ENCODE results near the gene OR2C3.
"Not testable (repeated sequence)": the region's sequence is repeated elsewhere in the genome, so short reads cannot be mapped to it uniquely, and the experiment has no call there.

The OR2C3 gene

DNA sequence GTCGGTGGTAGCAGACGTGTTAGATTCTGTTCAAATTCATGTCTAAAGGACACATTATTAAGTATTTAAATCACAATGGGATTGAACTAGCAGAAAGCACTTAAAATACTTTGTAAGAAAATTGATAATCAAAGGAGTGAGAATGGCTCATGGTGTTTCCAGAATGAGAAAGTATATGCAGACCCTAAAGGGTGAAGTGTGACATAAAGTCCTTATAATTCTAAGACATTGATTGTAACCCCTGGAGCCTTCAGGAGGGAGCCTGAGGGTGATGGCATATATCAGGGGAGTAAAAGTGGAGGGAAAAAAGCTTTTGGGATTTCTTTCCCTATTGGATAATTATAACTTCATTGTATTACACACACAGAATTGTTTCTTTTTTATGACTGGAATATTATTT, at the start of gene OR2C3:
OR2C3 (minus strand) TSS at position 101 of the 400 bp plus-strand sequence. CDS start 3,929 bp downstream, outside the sequence.
- DNase-seq = no peak

DNA sequence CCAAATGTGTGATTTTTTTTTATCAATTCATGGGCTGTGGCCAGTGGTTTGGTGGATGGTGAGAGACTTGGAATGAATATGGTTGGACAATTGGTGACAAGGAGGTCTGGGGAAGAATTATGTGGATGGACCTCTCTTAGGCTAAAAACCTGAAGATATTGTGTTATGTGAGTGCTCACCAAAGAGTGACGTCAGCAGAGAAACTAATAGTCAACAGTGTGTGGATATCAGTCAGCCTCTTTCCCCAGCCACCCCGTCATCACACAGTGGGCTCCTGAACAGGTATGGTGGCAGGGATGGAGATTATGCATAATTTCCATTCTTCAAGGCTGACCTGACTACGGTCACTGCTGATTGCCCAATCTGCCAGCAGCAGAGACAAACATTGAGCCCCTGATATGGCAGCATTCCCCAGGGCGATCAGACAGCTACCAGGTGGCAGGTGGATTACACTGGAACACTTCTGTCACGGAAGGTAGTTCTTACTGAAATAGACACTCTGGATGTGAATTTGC, 42.8 kb upstream of the OR2C3 start:
- DNase-seq = no peak

DNA sequence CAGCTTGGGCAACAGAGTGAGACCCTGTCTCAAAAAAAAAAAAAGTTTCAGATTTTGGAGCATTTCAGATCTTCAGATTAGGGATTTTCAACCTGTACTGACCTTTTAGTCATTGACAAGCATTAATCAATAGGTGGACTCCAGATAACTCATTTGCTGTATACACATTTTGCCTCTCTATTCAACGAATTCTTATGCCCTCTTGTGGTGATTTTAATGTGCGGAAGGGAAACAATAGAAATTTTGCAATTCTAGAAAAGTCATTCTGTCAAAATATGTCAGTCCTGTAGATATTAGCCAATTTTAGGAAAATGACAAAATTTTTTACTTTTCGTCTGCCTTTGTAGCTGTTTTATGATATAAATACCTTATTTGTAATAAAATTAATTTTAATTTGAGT, 40.3 kb upstream of the OR2C3 start:
- DNase-seq = peak; percentile 26

DNA sequence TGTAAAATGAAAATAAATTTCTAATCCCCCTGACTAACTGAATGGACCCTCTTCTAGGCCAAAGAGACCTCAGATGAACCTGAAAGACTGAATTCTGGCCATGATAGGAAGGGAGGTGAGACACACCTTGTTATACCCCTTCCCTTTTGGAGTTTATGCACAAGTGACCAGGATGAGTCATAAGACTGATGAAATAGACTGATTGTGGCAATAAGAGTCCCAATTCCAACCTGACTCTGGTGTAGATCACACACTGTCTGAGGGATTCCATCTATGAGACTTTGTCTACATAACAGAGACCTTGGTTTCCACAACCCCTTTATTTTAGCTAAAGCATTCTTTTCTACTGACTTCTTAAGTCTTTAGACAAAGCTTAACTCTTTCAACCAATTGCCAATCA, 38.4 kb upstream of the OR2C3 start:
- no peak for DNase-seq

DNA sequence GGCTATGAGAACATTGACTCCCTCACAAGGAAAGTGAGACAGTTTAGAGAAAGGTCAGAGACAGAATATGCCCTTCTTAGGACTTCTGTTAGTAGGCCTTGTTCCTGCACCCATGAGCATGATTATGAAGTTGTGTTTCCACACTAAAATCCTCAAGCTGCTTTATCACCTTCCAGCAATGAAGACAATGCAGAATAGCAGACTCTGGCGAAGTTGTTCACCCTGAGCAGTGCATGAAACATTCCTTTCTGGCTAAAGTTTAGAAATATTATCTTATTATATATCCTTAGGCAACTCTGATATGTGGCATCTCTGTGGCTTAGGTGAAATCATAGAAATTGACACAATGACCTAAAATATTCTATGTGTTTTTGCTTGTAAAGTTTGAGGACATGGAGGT, 38.0 kb upstream of the OR2C3 start:
- DNase-seq = no peak

DNA sequence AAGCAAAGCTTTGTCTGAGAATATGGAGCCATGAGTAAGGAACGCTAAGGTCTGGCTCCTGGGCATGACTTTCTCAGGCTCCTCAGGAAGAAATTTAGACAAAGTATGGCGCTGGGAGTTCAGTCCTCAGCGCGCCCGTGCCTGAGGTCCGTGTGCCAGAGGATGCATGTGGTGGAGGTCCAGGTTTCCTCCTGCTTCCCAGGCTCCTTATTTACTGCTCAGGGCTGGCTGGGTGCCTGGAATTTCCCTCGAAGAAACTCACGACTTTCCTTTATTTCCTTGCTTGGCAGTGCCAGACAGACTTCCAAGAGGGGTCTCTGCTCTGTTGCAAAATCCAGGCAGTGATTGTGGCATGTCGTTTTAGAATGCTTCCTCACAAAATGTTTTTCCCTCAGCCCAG, 26.0 kb upstream of the OR2C3 start:
- no peak for DNase-seq

DNA sequence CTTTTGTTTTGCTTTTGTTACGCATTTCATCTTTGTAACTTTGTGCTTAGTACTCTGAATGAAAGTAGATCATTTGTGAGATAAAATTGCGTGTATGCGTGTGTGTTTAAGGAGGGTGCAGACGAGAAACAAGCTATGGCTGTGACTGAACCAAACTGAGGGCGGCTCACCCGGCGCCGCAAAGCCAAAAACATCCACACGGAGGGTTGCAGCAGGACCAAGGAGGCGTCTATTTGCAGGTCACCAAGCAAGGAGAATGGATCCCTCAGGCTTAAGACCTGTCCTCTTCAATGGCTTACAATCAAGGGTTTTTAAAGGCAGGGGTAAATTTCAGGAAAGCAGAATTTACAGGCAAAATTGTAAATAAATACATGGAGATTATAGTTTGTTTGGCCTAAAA, 25.5 kb upstream of the OR2C3 start:
- DNase-seq = no peak

DNA sequence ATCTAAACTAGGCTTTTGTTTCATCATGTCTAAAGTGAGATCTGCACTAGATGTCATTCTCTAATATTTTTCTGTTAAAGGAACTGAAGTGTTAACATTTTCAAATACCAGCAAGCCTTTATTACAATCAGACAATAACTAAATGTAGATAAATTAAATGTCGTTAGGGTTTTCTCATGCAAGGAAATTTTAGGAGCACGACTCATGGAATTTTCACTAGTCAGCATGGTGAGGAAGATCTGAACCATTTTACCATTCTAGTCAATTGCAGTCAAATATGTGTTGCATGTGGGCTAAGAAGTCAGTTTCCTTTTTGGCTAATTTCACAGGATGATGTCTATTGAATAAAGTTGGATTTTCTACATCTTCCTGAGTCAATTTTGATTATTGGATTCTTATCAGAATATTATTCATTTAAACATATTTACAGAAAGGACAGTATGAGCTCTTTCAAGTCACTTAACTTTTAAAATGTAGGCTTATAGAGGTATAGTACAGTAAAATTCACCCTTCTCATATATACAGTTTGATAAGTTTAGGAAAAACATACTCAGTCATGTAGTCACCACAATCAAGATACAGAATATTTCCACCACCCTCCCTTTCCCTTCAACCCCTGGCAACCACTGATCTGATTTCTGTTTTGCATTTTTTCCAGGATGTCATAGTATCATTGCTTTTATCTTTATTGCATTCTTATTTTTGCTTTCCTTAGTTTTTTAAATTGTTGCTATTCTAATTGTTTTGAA, 21.9 kb upstream of the OR2C3 start:
- no peak for DNase-seq

DNA sequence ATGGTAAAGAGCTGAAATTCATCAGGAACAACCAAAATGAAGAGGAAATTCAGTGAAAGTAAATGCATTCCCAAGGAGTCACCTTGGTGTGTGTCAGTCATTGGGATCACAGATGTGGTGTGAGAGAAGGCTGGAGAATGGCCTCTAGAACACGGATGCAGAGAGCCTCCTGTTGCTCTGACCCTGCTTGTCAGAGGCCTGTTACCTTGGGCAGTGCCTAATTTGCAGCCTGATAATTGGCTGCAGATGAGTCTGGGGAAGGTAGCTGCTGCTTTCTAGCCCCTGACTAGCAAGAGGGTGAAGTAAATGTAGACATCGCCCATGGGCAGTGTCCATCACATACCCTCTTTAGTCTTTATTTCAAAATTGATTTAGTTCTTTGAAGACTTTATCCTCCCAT, 16.0 kb upstream of the OR2C3 start:
- no peak for DNase-seq

DNA sequence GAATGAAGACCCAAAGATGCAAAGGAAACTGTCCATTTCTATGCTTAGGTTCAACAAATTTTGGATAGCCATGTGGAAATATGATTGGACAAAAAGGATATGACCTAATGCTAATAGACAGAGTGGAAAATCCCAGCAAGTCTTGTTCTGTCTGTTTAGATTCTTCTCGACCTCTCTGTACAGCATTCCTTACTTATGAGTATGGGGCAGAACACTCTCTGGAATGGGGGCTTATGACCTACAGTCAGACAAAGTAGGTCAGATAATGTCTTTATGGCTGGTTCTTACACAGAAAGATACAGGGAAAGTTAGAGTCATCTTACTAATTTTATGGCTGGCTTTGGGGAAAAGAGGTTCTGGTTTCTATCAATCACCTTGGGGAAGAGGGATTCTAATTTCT, 15.5 kb upstream of the OR2C3 start:
- DNase-seq = no peak

DNA sequence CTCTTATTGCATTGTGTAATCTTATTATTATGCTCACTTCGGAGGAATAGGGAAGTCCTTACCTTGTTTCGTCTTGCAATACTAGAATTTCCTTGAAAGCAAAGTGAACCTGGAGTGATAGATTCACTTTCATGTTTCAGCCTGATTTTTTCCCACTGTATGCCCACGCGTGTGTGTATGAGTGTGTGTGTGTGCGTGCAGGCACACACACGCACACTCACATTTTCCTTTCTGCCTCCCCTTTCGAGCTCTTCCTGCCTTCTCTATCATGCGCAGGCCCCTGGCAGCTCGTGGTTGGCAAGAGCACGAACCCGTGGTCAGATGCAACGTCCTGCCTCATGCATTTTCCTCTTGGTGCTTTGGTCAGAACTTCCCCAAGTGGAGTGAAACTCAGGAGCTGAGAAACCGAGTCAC, 12.5 kb upstream of the OR2C3 start, which contains the start of gene GCSAML:
GCSAML (plus strand) TSS at position 366 of the 414 bp plus-strand sequence. CDS start 58 bp downstream, outside the sequence.
- DNase-seq = no peak

DNA sequence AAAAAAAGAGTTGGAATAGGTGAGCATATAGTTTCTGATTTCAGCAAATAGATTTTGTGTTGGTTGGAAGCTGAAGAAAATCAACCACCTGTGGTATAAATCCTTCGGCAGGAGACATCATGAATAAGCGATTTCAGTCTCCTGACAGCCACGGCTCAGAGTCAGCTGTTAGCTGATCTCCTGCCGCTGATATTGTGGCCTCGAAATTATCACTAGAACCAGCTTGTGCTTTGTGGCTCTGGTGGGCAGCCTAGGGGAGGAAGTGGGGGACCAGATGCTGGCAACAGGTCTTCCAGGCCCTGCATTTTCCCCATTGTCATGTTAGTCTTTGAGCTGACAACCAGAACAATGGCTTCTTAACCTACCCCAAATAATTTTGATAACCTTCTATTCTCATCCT, 11.9 kb upstream of the OR2C3 start:
- DNase-seq = no peak

DNA sequence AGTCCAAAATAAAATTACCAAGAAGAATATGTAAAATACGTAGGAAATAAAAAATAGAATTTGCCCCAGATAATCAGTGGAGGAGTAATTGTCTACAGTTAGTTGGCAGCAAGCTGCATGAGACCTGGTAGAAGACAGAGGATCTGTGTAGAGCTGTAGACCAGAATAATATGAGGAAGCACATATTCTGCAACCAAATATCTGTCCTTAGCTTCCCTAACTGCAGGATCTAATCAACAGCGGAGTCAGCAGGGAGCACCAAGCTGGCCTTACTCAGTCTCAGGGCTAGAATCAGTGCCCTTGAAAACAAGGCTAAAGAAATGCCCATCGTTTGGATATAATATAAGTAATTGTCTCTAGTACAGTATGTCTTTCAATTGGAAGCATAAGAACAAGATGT, 6.6 kb upstream of the OR2C3 start:
- DNase-seq = no peak

DNA sequence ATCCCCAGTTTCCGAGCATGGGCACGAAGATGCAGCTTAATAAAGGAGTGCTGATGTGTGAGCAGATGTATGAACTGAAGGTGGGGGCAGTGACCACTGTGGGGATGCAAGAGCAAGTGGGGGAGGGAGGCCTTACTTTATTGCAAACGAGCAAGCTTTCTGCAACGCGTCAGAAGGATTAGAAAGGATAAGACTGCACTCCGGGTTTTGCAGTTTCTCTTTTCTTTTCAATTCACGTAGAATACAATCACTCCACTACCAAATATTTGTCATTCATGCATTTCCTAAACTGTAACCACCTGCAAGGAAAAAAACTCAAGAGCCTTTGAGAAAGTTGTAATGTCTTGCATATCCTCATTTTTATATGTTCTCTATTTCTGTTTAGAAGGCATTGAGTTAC, 4.3 kb upstream of the OR2C3 start:
- DNase-seq = no peak

DNA sequence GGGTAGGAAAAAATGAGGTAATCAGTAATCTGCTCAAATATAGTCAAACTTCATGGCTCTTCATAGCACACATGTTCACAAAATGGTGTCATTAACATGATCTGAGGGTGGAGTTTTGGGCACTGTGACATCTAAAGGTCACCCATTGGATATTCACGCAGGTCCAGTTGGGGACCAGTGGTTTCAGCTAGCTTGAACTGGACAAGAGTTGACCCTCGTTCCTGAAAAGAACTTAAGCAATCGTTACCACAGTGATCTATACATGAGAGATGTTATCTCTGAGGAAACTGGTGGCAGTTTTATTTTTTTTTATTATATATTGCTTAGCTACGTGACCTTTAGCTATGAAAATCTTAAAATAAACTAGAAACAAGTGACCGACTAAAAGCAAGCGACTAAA, 3.0 kb upstream of the OR2C3 start:
- no peak for DNase-seq

DNA sequence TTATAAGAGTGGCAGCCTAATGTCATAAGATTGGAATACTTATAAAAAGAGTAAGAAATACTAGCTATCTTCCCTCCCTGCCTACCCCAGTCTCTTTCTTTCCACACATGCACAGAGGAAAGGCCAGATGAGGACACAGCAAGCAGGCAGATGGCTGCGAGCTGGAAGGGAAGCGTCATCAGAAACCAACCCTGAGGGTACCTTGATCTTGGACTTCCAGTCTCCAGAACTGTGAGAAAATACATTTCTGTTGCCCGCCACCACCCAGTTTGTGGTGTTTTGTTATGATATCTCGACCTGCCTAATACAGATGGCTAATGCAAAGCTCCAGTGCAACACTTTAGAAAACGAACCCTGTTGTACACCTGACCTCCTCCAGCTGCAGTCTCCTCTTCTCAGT, 2.3 kb upstream of the OR2C3 start:
- no peak for DNase-seq

DNA sequence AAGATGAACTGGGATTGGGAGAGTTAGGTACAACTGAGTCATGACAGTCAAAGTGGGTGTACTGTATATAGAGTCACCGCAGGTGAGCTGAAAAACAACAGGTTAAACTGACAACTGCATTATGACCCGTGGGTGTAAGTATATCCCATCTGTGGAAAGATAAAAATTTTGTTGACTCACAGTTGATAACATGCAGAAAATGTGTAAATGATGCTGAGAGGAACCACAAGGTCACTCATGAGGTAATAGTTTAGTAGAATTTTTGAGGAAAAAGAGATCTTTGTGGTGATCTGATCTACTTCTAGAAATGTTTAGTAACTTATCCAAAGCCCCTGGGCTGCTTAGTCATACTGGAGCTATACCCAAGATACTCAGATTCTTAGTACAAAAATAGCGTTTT, 838 bp downstream of the OR2C3 start:
- DNase-seq = no peak

DNA sequence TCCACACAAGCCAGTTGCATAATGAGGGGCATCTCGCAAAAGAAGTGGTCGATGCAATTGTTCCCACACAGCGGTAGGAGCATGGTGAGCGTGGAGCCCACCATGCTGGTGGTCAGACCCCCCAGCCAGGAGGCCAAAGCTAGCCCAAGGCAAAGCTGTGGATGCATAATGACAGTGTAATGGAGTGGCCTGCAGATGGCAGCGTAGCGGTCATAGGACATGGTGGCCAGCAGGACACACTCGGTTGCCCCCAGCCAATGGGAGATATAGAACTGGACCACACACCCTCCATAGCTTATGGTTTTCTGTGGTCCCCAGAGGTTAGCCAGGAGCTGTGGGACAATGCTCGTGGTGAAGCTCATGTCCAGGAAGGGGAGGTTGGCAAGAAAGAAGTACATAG, 4.3 kb downstream of the OR2C3 start:
- DNase-seq = no peak

DNA sequence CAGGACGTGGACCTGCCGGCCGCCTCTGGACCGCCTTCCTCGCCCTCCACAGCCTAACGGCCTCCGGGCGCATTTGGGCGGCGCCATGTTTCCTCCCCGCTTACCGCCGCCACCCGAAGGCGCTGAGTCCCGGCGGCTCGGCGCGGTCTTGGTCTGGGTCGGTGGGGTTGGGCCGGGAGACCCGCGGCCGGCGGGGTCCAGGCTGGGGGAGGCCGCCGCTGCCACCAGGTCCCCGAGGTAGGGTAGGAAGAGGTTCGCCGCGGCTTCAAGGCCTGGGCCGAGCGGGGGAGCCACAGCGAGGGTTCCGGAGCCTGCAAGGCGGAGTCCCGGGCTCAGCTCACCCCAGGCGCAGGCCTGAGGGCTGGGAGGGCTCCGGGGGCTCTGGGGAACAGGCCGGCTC, 5.5 kb downstream of the OR2C3 start:
- DNase-seq = no peak

DNA sequence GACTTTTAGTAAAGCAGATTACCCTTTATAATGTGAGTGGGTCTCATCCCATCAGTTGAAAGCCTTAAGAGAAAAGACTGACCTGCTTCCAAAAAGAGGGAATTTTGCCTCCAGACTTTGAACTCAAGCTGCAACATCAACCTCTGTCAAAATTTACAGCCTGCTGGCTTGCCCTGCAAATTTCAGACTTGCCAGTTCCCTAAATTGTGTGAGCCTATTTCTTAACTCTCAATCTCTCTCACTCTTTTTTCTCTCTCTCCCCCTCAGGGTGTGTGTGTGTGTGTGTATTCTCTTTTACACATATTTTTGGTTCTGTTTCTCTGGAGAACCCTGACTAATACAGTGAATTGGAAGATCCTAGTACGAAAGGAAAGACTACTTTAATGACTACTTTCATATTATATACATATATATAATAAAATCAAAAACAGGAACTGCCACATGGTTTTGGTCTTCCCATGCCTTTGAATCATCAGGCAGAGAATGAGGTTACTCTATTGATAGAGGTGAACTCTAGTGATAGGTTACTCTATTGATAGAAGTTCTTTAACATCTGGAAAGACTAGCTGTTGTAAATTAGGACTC, 6.4 kb downstream of the OR2C3 start:
- DNase-seq = no peak

DNA sequence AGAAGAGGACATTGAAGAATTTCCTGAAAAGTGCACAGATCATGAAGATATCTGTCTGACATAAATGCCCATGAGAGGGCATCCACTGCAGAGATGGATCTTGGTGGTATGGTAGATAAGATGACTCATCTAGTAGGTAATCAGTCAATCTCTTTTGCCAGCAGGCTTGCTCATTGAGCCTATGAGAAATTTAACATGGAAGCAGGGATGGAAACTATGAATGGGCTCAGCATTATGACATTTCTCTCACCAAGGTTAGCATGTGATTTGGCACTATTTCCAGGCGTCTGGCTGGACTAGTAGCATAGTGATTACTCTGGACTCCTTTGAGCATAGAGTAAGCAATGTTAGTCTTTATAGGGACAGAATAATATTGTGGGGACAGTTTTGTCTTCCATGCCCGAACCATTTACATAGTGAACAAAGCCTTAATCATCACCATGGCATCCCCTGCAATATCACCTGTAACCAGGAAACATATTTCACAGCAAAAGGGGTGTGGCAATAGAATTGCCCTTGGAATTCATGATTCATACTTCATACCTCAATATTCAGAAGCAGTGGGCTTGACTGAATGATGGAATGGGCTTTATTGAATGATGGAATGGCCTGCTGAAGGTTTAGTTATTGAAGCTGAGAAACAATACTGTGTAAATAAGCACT, 7.3 kb downstream of the OR2C3 start:
- no peak for DNase-seq

DNA sequence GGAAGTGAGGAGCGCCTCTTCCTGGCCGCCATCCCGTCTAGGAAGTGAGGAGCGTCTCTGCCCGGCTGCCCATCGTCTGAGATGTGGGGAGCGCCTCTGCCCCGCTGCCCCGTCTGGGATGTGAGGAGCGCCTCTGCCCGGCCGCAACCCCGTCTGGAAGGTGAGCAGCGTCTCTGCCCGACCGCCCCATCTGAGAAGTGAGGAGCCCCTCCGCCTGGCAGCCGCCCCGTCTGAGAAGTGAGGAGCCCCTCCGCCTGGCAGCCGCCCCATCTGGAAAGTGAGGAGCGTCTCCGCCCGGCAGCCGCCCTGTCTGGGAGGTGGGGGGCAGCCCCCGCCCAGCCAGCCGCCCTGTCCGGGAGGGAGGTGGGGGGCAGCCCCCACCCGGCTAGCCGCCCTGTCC, 14.4 kb downstream of the OR2C3 start:
- DNase-seq = not testable (repeated sequence)

DNA sequence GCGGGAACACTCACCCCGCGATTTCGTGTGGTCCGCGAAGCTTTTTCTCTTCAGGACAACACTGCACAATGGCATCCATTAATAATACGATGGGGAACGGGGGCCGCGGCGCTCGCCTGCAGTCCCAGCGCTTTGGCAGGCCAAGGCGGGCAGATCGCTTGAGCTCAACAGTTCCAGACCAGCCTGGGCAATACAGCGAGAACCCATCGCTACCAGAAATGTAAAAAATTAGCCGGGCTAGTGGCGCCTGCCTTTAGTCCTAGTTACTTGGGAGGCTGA, 17.7 kb downstream of the OR2C3 start:
- DNase-seq = no peak
